ENCODE data around the gene SLC43A2.

The SLC43A2 gene

DNA sequence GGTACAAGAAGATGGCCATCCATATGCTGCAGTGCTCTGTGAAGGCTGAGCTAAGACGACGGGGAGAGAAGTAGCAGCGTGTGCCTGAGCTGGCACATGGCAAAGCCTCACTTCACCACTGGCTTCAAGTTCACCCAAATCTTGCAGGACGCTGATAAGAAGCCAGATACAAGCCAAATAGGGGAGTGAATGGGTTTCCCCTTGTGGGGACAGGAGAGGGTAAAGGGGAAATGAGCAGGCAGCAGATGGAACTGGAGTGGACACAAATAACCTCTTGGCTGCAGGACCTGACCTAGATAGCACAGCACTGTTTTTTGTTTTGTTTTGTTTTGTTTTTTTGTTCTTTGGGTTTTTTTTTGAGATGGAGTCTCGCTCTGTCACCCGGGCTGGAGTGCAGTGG, 45.1 kb downstream of the SLC43A2 start:
- TF ChIP-seq, protein P1, sequence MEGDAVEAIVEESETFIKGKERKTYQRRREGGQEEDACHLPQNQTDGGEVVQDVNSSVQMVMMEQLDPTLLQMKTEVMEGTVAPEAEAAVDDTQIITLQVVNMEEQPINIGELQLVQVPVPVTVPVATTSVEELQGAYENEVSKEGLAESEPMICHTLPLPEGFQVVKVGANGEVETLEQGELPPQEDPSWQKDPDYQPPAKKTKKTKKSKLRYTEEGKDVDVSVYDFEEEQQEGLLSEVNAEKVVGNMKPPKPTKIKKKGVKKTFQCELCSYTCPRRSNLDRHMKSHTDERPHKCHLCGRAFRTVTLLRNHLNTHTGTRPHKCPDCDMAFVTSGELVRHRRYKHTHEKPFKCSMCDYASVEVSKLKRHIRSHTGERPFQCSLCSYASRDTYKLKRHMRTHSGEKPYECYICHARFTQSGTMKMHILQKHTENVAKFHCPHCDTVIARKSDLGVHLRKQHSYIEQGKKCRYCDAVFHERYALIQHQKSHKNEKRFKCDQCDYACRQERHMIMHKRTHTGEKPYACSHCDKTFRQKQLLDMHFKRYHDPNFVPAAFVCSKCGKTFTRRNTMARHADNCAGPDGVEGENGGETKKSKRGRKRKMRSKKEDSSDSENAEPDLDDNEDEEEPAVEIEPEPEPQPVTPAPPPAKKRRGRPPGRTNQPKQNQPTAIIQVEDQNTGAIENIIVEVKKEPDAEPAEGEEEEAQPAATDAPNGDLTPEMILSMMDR (IDR thresholded peaks at IDR 0.05; ENCODE audit: low read depth, low read length, missing control alignments): no peak
- DNase-seq (ENCODE audit: low read depth): no peak
- no peak overlapping the region for H3K4me3 ChIP-seq (ENCODE audit: low read depth, low read length)

- no peak for DNase-seq (ENCODE audit: low read depth)
- TF ChIP-seq, protein P1 (IDR thresholded peaks at IDR 0.05; ENCODE audit: low read depth, low read length, missing control alignments): no peak
- H3K4me3 ChIP-seq (ENCODE audit: low read depth, low read length): no peak overlapping the region
These were observed 46.3 kb downstream of the SLC43A2 start for GRCh38 chr17:1582374-1582773.

GRCh38 chr17:1580979-1581676, 47.5 kb downstream of the SLC43A2 start:
- DNase-seq (ENCODE audit: low read depth): no peak
- H3K4me3 ChIP-seq (ENCODE audit: low read depth, low read length): no peak overlapping the region
- TF ChIP-seq, protein P1 (IDR thresholded peaks at IDR 0.05; ENCODE audit: low read depth, low read length, missing control alignments): no peak

DNA sequence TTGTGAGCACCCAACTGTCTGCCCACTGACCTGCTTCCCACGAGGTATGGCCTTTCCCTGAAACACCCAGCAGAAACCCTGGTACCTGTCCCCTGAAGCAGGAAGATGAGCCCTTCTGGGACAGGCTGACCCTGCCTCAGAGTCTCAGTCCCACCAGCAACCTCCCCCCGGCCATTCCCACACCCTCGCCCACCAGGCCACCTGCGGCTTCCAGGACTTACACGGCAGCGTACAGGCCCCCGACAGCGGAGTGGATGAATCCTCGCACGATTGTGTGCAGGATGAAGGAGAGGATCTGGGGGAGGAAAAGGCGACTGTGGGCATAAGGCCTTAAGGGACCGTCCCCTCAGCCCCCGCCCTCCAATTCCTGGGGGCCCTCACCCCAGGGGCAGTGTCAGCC, 50.6 kb downstream of the SLC43A2 start:
- no peak overlapping the region for H3K4me3 ChIP-seq (ENCODE audit: low read depth, low read length)
- TF ChIP-seq, protein P1 (IDR thresholded peaks at IDR 0.05; ENCODE audit: low read depth, low read length, missing control alignments): no peak

GRCh38 chr17:1577583-1578013, 51.0 kb downstream of the SLC43A2 start:
- no peak for DNase-seq (ENCODE audit: low read depth)
- no peak overlapping the region for H3K4me3 ChIP-seq (ENCODE audit: low read depth, low read length)
- TF ChIP-seq, protein P1 (IDR thresholded peaks at IDR 0.05; ENCODE audit: low read depth, low read length, missing control alignments): no peak

More for the DNA sequence above, 50.6 kb downstream of the SLC43A2 start:
- DNase-seq (ENCODE audit: low read depth): no peak

DNA sequence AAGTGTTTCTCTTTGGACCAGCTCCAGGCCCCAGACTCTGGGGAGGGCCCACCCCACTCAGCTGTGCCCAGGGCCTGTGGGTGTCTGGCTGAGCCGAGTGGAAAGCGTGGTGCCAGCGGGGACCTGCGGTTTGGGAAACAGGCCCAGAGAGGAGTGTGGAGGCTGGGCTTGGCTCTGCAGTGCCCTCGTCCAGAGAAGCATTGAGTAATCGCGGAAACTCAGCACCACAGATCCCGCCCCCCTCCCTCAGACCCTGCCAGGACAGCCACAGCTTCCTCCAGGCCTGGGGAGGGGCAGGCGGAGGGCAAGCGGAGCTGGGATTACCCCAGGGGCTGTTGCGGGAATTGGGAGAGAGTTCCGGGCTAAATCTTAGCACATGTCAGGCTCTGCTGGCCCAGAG, 51.5 kb downstream of the SLC43A2 start:
- TF ChIP-seq, protein P1 (IDR thresholded peaks at IDR 0.05; ENCODE audit: low read depth, low read length, missing control alignments): no peak
- DNase-seq (ENCODE audit: low read depth): no peak
- no peak overlapping the region for H3K4me3 ChIP-seq (ENCODE audit: low read depth, low read length)

DNA sequence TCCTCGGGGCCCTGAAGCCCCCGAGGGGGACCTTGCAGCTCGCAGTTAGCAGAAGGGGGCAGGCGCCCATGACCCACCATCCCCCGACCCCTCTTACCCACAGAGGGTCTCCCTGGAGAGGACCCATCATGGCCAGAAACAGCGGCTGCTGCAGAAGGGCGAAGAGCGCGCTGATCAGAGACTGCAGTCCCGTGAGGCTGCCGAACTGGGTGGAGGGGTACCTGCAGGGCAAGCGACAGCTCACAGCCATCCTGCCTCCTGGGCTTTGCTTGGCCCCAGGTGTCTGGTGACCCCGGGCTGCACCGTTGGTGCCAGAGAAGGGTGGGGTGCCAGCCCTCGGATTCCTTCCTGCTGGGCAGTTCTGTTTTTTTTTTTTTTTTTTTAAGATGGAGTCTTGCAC, 52.1 kb downstream of the SLC43A2 start:
- no peak overlapping the region for H3K4me3 ChIP-seq (ENCODE audit: low read depth, low read length)
- TF ChIP-seq, protein P1 (IDR thresholded peaks at IDR 0.05; ENCODE audit: low read depth, low read length, missing control alignments): no peak
- DNase-seq (ENCODE audit: low read depth): no peak
